K562 (cell line): ENCODE measurements around the gene COASY. TPM values are rescaled to one million over a fixed set of nuclear protein-coding genes. Genes with fewer than 3 reads are reported as not detected.

Experiments
- ATAC-seq: fragments of 200-7000 bp; cut with Tn5 transposase; 3 replicates; pipeline ENCODE4 v1.9.1; 2020; ENCODE audit warnings: moderate library complexity
- BruUV-seq: library from RNA; stranded (reverse); fragments of 400-500 nt; replicated peaks from 2 replicates; lab custom pipeline; 2021; lab: Mats Ljungman, UMichigan
- CTCF ChIA-PET: fragments of 300-600 bp; formaldehyde crosslinking; extraction: SDS; loops from one replicate; lab custom pipeline; 2021; ENCODE audit warnings: low intra/inter-chr PET ratio; lab: Yijun Ruan, JAX
- POLR2A ChIA-PET: fragments of 300-600, 350-650 bp; sonication (Branson Sonifier 250); formaldehyde crosslinking; extraction: SDS; loops from one replicate; lab custom pipeline; 2021; ENCODE audit warnings: antibody characterized with exemption, inconsistent platforms; lab: Yijun Ruan, JAX
- DNase-seq, 4 experiments: peaks; one replicate each; pipeline versions ENCODE4 v3.0.0 to v3.0.0-alpha.2; 2011 to 2018; ENCODE audit warnings: low spot score in 3 of 4, mixed read lengths in 3 of 4; ENCODE audit errors: extremely low read depth in 1 of 4
- FAIRE-seq: peaks from 2 replicates; lab custom pipeline; 2011; peaks lifted over from hg19 to GRCh38; lab: Jason Lieb, UNC
- H2AFZ ChIP-seq: 2 replicates; pipeline ENCODE4 v1.6.0; 2011; ENCODE audit warnings: low read depth, low read length, control low read depth, inconsistent platforms
- H3K27ac ChIP-seq: fragments of 200-600 bp; 3 replicates; pipeline ENCODE4 v1.8.0; 2011; ENCODE audit warnings: low read depth, mild to moderate bottlenecking, control low read depth, inconsistent platforms, low read length, moderate library complexity, mixed read lengths; ENCODE audit errors: extremely low read depth
- H3K27me3 ChIP-seq, 2 experiments: fragments of 300-600 bp in 1 of 2; 2 replicates in 1 of 2; 3 replicates in 1 of 2; pipeline versions ENCODE4 v1.6.0 to v1.8.0; 2011; ENCODE audit warnings: inconsistent platforms in 2 of 2, low read length in 2 of 2, mild to moderate bottlenecking in 1 of 2, mixed read lengths in 1 of 2, moderate library complexity in 1 of 2; ENCODE audit not compliant: control insufficient read depth in 2 of 2, insufficient read depth in 2 of 2
- H3K36me3 ChIP-seq: fragments of 300-600 bp; 3 replicates; pipeline ENCODE4 v1.8.0; 2011; ENCODE audit warnings: mild to moderate bottlenecking, low read length, inconsistent platforms; ENCODE audit not compliant: control insufficient read depth, insufficient read depth
- H3K4me1 ChIP-seq, 2 experiments: fragments of 200-600 bp in 1 of 2; replicated peaks in 1 of 2; 2 replicates in 1 of 2; 3 replicates in 1 of 2; pipeline versions ENCODE4 v1.5.1 to v1.8.0; 2011; ENCODE audit warnings: inconsistent platforms in 2 of 2, low read length in 2 of 2, mild to moderate bottlenecking in 1 of 2, mixed read lengths in 1 of 2, moderate library complexity in 1 of 2; ENCODE audit not compliant: control insufficient read depth in 2 of 2, insufficient read depth in 2 of 2
- H3K4me2 ChIP-seq: 2 replicates; pipeline ENCODE4 v1.6.1; 2011; ENCODE audit warnings: low read length, control low read depth, inconsistent platforms, mixed read lengths; ENCODE audit not compliant: insufficient read depth
- H3K4me3 ChIP-seq: fragments of 200-600 bp; sonication (generic), shearing (Covaris generic); 2 replicates; pipeline ENCODE4 v1.5.1; 2016; ENCODE audit warnings: control low read depth, inconsistent platforms
- H3K79me2 ChIP-seq: fragments of 200-600 bp; 3 replicates; pipeline ENCODE4 v1.8.0; 2011; ENCODE audit warnings: low read length, inconsistent platforms; ENCODE audit not compliant: control insufficient read depth, insufficient read depth
- H3K9ac ChIP-seq, 2 experiments: 2 replicates each; pipeline versions ENCODE4 v1.6.0 to v1.6.1; 2011; ENCODE audit warnings: low read depth in 2 of 2, low read length in 2 of 2, control low read depth in 1 of 2, inconsistent platforms in 1 of 2, mild to moderate bottlenecking in 1 of 2, mixed read lengths in 1 of 2; ENCODE audit not compliant: insufficient read depth in 1 of 2
- H3K9me1 ChIP-seq: one replicate; pipeline ENCODE4 v1.6.0; 2011; ENCODE audit warnings: inconsistent platforms, mild to moderate bottlenecking, low read length, moderate library complexity; ENCODE audit not compliant: control insufficient read depth, insufficient read depth
- H3K9me3 ChIP-seq: replicated peaks from 2 replicates; pipeline ENCODE4 v1.5.1; 2011; ENCODE audit warnings: low read depth, low read length, inconsistent platforms; ENCODE audit not compliant: control insufficient read depth, insufficient read depth
- H4K20me1 ChIP-seq: replicated peaks from 2 replicates; pipeline ENCODE4 v1.6.1; 2011; ENCODE audit warnings: low read length, inconsistent platforms, mixed read lengths; ENCODE audit not compliant: control insufficient read depth, insufficient read depth
- PHB ChIP-seq: fragments of 250-450 bp; sonication (Bioruptor Pico); IDR thresholded peaks from 2 replicates; pipeline ENCODE4 v1.5.0; 2021
- POLR2AphosphoS5 ChIP-seq: IDR thresholded peaks from 2 replicates; pipeline ENCODE4 v1.6.1; 2011; ENCODE audit warnings: mild to moderate bottlenecking, low read depth, low read length, moderate library complexity; ENCODE audit not compliant: control insufficient read depth, insufficient read depth
- POLR2G ChIP-seq: fragments of 200-400 bp; formaldehyde crosslinking; IDR thresholded peaks from 2 replicates; pipeline ENCODE4 v1.6.1; 2017; ENCODE audit warnings: low read depth, mild to moderate bottlenecking, antibody characterized with exemption, low read length, moderate library complexity
- RBFOX2 ChIP-seq: fragments of 200-400 bp; formaldehyde crosslinking; IDR thresholded peaks from 2 replicates; pipeline ENCODE4 v1.6.1; 2017; ENCODE audit warnings: low read depth, mild to moderate bottlenecking, low read length, moderate library complexity
- SUPT5H ChIP-seq: fragments of 450-650 bp; IDR thresholded peaks from 2 replicates; pipeline ENCODE4 v1.6.1; 2016
- ZNF165 ChIP-seq: fragments of 250-450 bp; sonication (Bioruptor Pico); IDR thresholded peaks from 2 replicates; pipeline ENCODE4 v1.4.0; 2020; ENCODE audit warnings: borderline replicate concordance
- ZNF174 ChIP-seq: fragments of 250-450 bp; sonication (Bioruptor Pico); IDR thresholded peaks from 2 replicates; pipeline ENCODE4 v1.4.0; 2020; ENCODE audit warnings: mild to moderate bottlenecking
- WGBS: fragments of 100-300 bp; shearing (Covaris generic); methylation state at CpG from one replicate; pipeline ENCODE4 v1.1.6; 2016; ENCODE audit warnings: low coverage, mixed read lengths; ENCODE audit not compliant: insufficient coverage; ENCODE audit errors: missing lambda C conversion rate; 5-methylcytosine and 5-hydroxymethylcytosine counted together
- in situ Hi-C: fragments of 300-500 bp; cut with MboI; formaldehyde crosslinking; loops from 4 replicates; pipeline ENCODE4 v1.15.0; 2018; ENCODE audit warnings: inconsistent platforms, mixed read lengths
- intact Hi-C: fragments of 100-400 bp; cut with micrococcal nuclease; formaldehyde crosslinking; loops from 2 replicates; pipeline ENCODE4 v1.14.2; 2022
- polyA plus RNA-seq, 8 experiments: library from polyadenylated mRNA; depleted of rRNA in 4 of 8; stranded (reverse) in 5 of 8; unstranded in 3 of 8; fragments of >200 nt; fragmentation: Nextera tagmentation in 2 of 8; fragmentation: Illumina TruSeq in 1 of 8; extraction: Ambion mirVana in 2 of 8; extraction: Trizol in 1 of 8; gene quantifications; 2 replicates each; pipeline versions ENCODE4 v1.2.1 to v1.2.3, GENCODE V29; 2011 to 2014; ENCODE audit warnings: inconsistent platforms in 1 of 8, missing spikeins in 1 of 8
- total RNA-seq, 7 experiments: library from RNA; depleted of rRNA in 6 of 7; stranded (reverse); fragments of >200 nt in 6 of 7; fragmentation: Illumina TruSeq in 2 of 7; extraction: Trizol in 2 of 7; gene quantifications; 2 replicates each; pipeline versions ENCODE4 v1.2.1 to v1.2.3, GENCODE V29; 2011 to 2021; ENCODE audit warnings: low replicate concordance in 1 of 7

COASY gene
- total and polyA plus RNA-seq, 9 of the 15 experiments (the other 6 are each of a cell fraction or from before 2014, with no cell fraction given): 25.4 to 175 (median 62.3) TPM

DNA sequence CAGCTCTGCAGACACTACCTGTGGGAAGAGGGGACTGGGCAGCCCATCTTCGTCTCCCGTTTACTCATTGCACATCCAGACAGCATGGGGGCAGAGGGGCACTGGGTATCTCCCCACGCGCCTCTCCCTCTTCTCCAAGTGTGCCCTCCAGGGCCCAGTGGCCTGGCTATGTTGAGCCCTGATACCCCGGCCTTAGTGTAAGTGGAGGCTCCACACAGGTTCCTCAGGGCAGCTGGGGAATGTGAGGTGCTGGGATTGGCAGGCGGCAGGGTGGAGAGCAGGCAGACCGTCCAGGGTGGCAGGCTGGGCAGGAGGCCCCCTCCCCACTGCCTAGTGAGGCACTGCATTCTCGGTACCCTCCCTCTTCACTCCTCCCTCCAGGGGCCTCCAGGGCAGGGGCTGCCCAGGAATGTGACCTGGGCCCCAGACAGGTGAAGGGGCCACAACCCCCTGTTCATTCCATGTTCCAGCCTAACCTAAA lies 39.1 kb upstream of the COASY start:
- Histone ChIP-seq H3K4me2 (no peak overlapping the region), H3K9me1 (peaks cover 4% of the 10 kb centered on the region), H3K79me2 (peaks cover 5% of the 10 kb centered on the region; the same call in 1 of the 3 replicates), H2AFZ (no peak overlapping the region), H4K20me1 (no peaks in the 10 kb centered on the region), H3K4me1 (peaks cover 40 to 65% of the 10 kb centered on the region in 2 experiments), H3K9ac (peak overlapping the region in 1 of 2 experiments; percentile 84; a peak in 2 of 4 replicates), H3K9me3 (no peaks in the 10 kb centered on the region), H3K36me3 (peaks cover 50% of the 10 kb centered on the region), H3K4me3 (no peak overlapping the region), H3K27ac (no peak overlapping the region; the same call in 2 of the 3 replicates), H3K27me3 (no peaks in the 10 kb centered on the region)
- intact Hi-C loops (no loop called here), in situ Hi-C loops (no loop called here)
- DNase-seq (no peak), FAIRE-seq (no peak), ATAC-seq (no peak)
- no TSS peak for BruUV-seq
- ChIA-PET CTCF (no interaction called here), POLR2A (no interaction called here)
- 96% methylated on average over 6 of the region's 8 CpGs for WGBS
- TF ChIP-seq PHB (CRISPR knock-in tag) (no peak), SUPT5H (0 out of 2 replicates have a peak, but pooled peaks have one; percentile 34), RBFOX2 (0 out of 2 replicates have a peak, but pooled peaks have one; percentile 20), POLR2G (peak; percentile 45; the same call in 1 of the 2 replicates), ZNF174 (CRISPR knock-in tag) (no peak), POLR2AphosphoS5 (peak; percentile 38; the same call in 1 of the 2 replicates), ZNF165 (CRISPR knock-in tag) (no peak)
